Neural progenitor cell (in vitro differentiated cells): Measurements from ENCODE around the gene CLIC4. TPM values are rescaled to one million over a fixed set of nuclear protein-coding genes. Genes with fewer than 3 reads are reported as not detected.

Experiments used
- DNase-seq: peaks from one replicate; pipeline ENCODE4 v3.0.0-alpha.2; 2016; ENCODE audit warnings: low spot score
- H2AFZ ChIP-seq: fragments of 200-600 bp; sonication (generic); replicated peaks from 2 replicates; pipeline ENCODE4 v1.6.1; 2016; ENCODE audit warnings: antibody characterized with exemption
- H3F3A ChIP-seq: fragments of 200-600 bp; sonication (generic); 2 replicates; pipeline ENCODE4 v1.6.1; 2016; ENCODE audit warnings: antibody characterized with exemption, low read depth
- H3K27ac ChIP-seq: fragments of 200-600 bp; sonication (generic); 2 replicates; pipeline ENCODE4 v1.5.1; 2016; ENCODE audit warnings: mild to moderate bottlenecking
- H3K27me3 ChIP-seq: fragments of 200-600 bp; sonication (generic); 2 replicates; pipeline ENCODE4 v1.6.1; 2016; ENCODE audit warnings: mild to moderate bottlenecking, moderate library complexity
- H3K36me3 ChIP-seq: fragments of 200-600 bp; sonication (generic); 2 replicates; pipeline ENCODE4 v1.5.1; 2016
- H3K4me1 ChIP-seq: fragments of 200-600 bp; sonication (generic); 2 replicates; pipeline ENCODE4 v1.6.1; 2016; ENCODE audit warnings: mixed run types
- H3K4me2 ChIP-seq: fragments of 200-600 bp; sonication (generic); 2 replicates; pipeline ENCODE4 v1.6.1; 2016
- H3K4me3 ChIP-seq: fragments of 200-600 bp; sonication (generic); 2 replicates; pipeline ENCODE4 v1.5.1; 2016
- H3K79me2 ChIP-seq: fragments of 200-600 bp; sonication (generic); 2 replicates; pipeline ENCODE4 v1.6.1; 2016; ENCODE audit warnings: low read depth
- H3K9ac ChIP-seq: fragments of 200-600 bp; sonication (generic); 2 replicates; pipeline ENCODE4 v1.6.1; 2016
- H3K9me3 ChIP-seq: fragments of 200-600 bp; sonication (generic); 2 replicates; pipeline ENCODE4 v1.5.1; 2016; ENCODE audit warnings: low read depth
- H4K20me1 ChIP-seq: fragments of 200-600 bp; sonication (generic); 2 replicates; pipeline ENCODE4 v1.6.1; 2016; ENCODE audit warnings: low read depth
- H3K27ac Mint-ChIP-seq: 3 replicates; pipeline ENCODE4 v1.8.0; 2021; ENCODE audit warnings: mixed read lengths
- H3K27me3 Mint-ChIP-seq: 2 replicates; pipeline ENCODE4 v1.8.0; 2022; ENCODE audit warnings: low read depth, mild to moderate bottlenecking, inconsistent platforms, moderate library complexity, mixed read lengths; ENCODE audit not compliant: insufficient read depth
- H3K36me3 Mint-ChIP-seq: 3 replicates; pipeline ENCODE4 v1.8.0; 2021; ENCODE audit warnings: mixed read lengths
- H3K4me1 Mint-ChIP-seq: 3 replicates; pipeline ENCODE4 v1.8.0; 2021; ENCODE audit warnings: mixed read lengths
- H3K4me3 Mint-ChIP-seq: 3 replicates; pipeline ENCODE4 v1.8.0; 2021; ENCODE audit warnings: mild to moderate bottlenecking, moderate library complexity, mixed read lengths
- H3K9me3 Mint-ChIP-seq: 3 replicates; pipeline ENCODE4 v1.8.0; 2020; ENCODE audit warnings: mixed read lengths
- CTCF ChIP-seq: fragments of 200-600 bp; sonication (generic); IDR thresholded peaks from 2 replicates; pipeline ENCODE4 v1.5.1; 2017; ENCODE audit warnings: antibody characterized with exemption, mild to moderate bottlenecking
- EZH2 ChIP-seq: fragments of 200-600 bp; sonication (generic); IDR thresholded peaks from 2 replicates; pipeline ENCODE4 v1.6.1; 2017; ENCODE audit warnings: antibody characterized with exemption, mild to moderate bottlenecking, moderate library complexity
- EZH2phosphoT487 ChIP-seq: fragments of 200-600 bp; sonication (generic); IDR thresholded peaks from 2 replicates; pipeline ENCODE4 v1.6.1; 2017; ENCODE audit warnings: antibody characterized with exemption
- total RNA-seq: library from RNA; depleted of rRNA; stranded (reverse); fragments of >200 nt; gene quantifications from 2 replicates; pipeline ENCODE4 v1.2.3, GENCODE V29; 2015; ENCODE audit warnings: low replicate concordance

CLIC4 gene
- total RNA-seq, 1 donor from 2014 or later = 263 TPM

GRCh38 chr1:24864370-24864777, 119.1 kb downstream of the CLIC4 start:
- Histone ChIP-seq H2AFZ (no peak overlapping the region), H3K27ac (no peak overlapping the region), H3K9ac (no peak overlapping the region), H3K79me2 (no peaks in the 10 kb centered on the region), H3K36me3 (no peaks in the 10 kb centered on the region), H3F3A (peaks cover 5% of the 10 kb centered on the region), H3K4me3 (no peak overlapping the region), H3K27me3 (no peaks in the 10 kb centered on the region), H3K9me3 (no peaks in the 10 kb centered on the region), H3K4me1 (peaks cover 19% of the 10 kb centered on the region), H3K4me2 (no peak overlapping the region), H4K20me1 (no peaks in the 10 kb centered on the region)
- TF ChIP-seq CTCF (no peak), EZH2 (no peak), EZH2phosphoT487 (no peak)
- DNase-seq = peak; percentile 38
- peaks cover 12% of the 10 kb centered on the region for H3K4me1 Mint-ChIP-seq
- H3K4me3 Mint-ChIP-seq = peak overlapping the region; percentile 3
- H3K27ac Mint-ChIP-seq = no peak overlapping the region
- H3K9me3 Mint-ChIP-seq = no peaks in the 10 kb centered on the region
- H3K27me3 Mint-ChIP-seq = peaks cover 12% of the 10 kb centered on the region
- H3K36me3 Mint-ChIP-seq = no peaks in the 10 kb centered on the region

- TF ChIP-seq EZH2phosphoT487 (no peak), EZH2 (no peak), CTCF (no peak)
- Histone ChIP-seq H3K9me3 (no peaks in the 10 kb centered on the region), H3K4me1 (peaks cover 19% of the 10 kb centered on the region), H3K27ac (no peak overlapping the region), H2AFZ (no peak overlapping the region), H3K9ac (no peak overlapping the region), H3K27me3 (no peaks in the 10 kb centered on the region), H3F3A (peaks cover 5% of the 10 kb centered on the region), H3K4me3 (no peak overlapping the region), H3K36me3 (no peaks in the 10 kb centered on the region), H3K4me2 (no peak overlapping the region), H3K79me2 (no peaks in the 10 kb centered on the region), H4K20me1 (no peaks in the 10 kb centered on the region)
- no peaks in the 10 kb centered on the region for H3K9me3 Mint-ChIP-seq
- peaks cover 12% of the 10 kb centered on the region for H3K4me1 Mint-ChIP-seq
- no peak overlapping the region for H3K27ac Mint-ChIP-seq
- H3K27me3 Mint-ChIP-seq = peaks cover 12% of the 10 kb centered on the region
- DNase-seq = no peak
- H3K36me3 Mint-ChIP-seq = no peaks in the 10 kb centered on the region
- no peak overlapping the region for H3K4me3 Mint-ChIP-seq
Observed at GRCh38 chr1:24865168-24865567, 119.9 kb downstream of the CLIC4 start.

- H3K36me3 ChIP-seq = no peaks in the 10 kb centered on the region
- Mint-ChIP-seq H3K9me3 (no peaks in the 10 kb centered on the region), H3K36me3 (no peaks in the 10 kb centered on the region), H3K4me1 (peaks cover 12% of the 10 kb centered on the region), H3K27ac (no peak overlapping the region), H3K4me3 (no peak overlapping the region), H3K27me3 (peaks cover 15% of the 10 kb centered on the region)
- no peak overlapping the region for H3K27ac ChIP-seq
- no peaks in the 10 kb centered on the region for H3K9me3 ChIP-seq
- TF ChIP-seq CTCF (no peak), EZH2phosphoT487 (no peak)
- H3K27me3 ChIP-seq = no peaks in the 10 kb centered on the region
- no peak overlapping the region for H2AFZ ChIP-seq
- H3F3A ChIP-seq = peaks cover 5% of the 10 kb centered on the region
- DNase-seq = no peak
- no peaks in the 10 kb centered on the region for H4K20me1 ChIP-seq
- H3K4me3 ChIP-seq = no peak overlapping the region
- no peaks in the 10 kb centered on the region for H3K79me2 ChIP-seq
- no peak overlapping the region for H3K4me2 ChIP-seq
- no peak overlapping the region for H3K9ac ChIP-seq
- peaks cover 19% of the 10 kb centered on the region for H3K4me1 ChIP-seq
Observed at GRCh38 chr1:24865587-24865986, 120.3 kb downstream of the CLIC4 start.
